Fibroblast of villous mesenchyme (primary cell): ENCODE measurements around the gene ATP6V1F. TPM values are rescaled to one million over a fixed set of nuclear protein-coding genes. Genes with fewer than 3 reads are reported as not detected.
"Not testable (repeated sequence)": the region's sequence is repeated elsewhere in the genome, so short reads cannot be mapped to it uniquely, and the experiment has no call there.

Experiments
- DNase-seq: peaks from one replicate; pipeline ENCODE4 v3.0.0-alpha.2; 2010; ENCODE audit warnings: low read depth
- H3K4me3 ChIP-seq: 2 replicates; pipeline ENCODE4 v1.5.1; 2011; ENCODE audit warnings: low read depth, mild to moderate bottlenecking, low read length
- CTCF ChIP-seq: IDR thresholded peaks from 2 replicates; pipeline ENCODE4 v1.5.1; 2012; ENCODE audit warnings: low read depth, mild to moderate bottlenecking, low read length; ENCODE audit not compliant: insufficient read depth
- total RNA-seq: library from RNA; depleted of rRNA; stranded (reverse); fragments of >200 nt; gene quantifications from 2 replicates; pipeline ENCODE4 v1.2.3, GENCODE V29; 2012

ATP6V1F gene
- total RNA-seq, 1 donor, result 82.5 TPM

- peak within 1 kb of the TSS; percentile 56 for H3K4me3 ChIP-seq
- DNase-seq, result no peak
- no peak for TF ChIP-seq CTCF
Observed at GRCh38 chr7:128910569-128910945, 47.9 kb downstream of the ATP6V1F start, which contains the start of gene KCP. Gene KCP, minus strand, starts transcription at chr7:128910709. Its CDS starts 33 bp downstream, at chr7:128910676.

GRCh38 chr7:128911423-128912031, 48.9 kb downstream of the ATP6V1F start:
- H3K4me3 ChIP-seq, result no peak overlapping the region
- DNase-seq, result no peak
- no peak for TF ChIP-seq CTCF

- no peak for TF ChIP-seq CTCF
- no peak for DNase-seq
- H3K4me3 ChIP-seq, result no peak overlapping the region
Observed at GRCh38 chr7:128912281-128912680, 49.6 kb downstream of the ATP6V1F start.

GRCh38 chr7:128912709-128913495, 50.2 kb downstream of the ATP6V1F start:
- not testable (repeated sequence) for H3K4me3 ChIP-seq, DNase-seq

GRCh38 chr7:128913870-128914565, 51.4 kb downstream of the ATP6V1F start:
- no peak overlapping the region for H3K4me3 ChIP-seq
- no peak for DNase-seq

GRCh38 chr7:128914566-128915151, 52.0 kb downstream of the ATP6V1F start:
- no peak for DNase-seq
- TF ChIP-seq CTCF, result no peak
- no peak overlapping the region for H3K4me3 ChIP-seq

More at GRCh38 chr7:128913870-128914565, 51.4 kb downstream of the ATP6V1F start:
- no peak for TF ChIP-seq CTCF
